Osteoblast (primary cell): ENCODE results near the gene IRGQ. TPM values are rescaled to one million over a fixed set of nuclear protein-coding genes. Genes with fewer than 3 reads are reported as not detected.

Source experiments
- DNase-seq: peaks from one replicate; pipeline ENCODE4 v3.0.0; 2011; ENCODE audit warnings: low spot score, mixed read lengths; ENCODE audit not compliant: insufficient read length; ENCODE audit errors: missing footprints
- H2AFZ ChIP-seq: 2 replicates; pipeline ENCODE4 v1.6.0; 2011; ENCODE audit warnings: mild to moderate bottlenecking, low read length
- H3K27ac ChIP-seq: 2 replicates; pipeline ENCODE4 v1.5.1; 2011; ENCODE audit warnings: mild to moderate bottlenecking, low read depth, low read length, moderate library complexity
- H3K27me3 ChIP-seq: 2 replicates; pipeline ENCODE4 v1.6.0; 2012; ENCODE audit warnings: mild to moderate bottlenecking, control low read depth, inconsistent platforms, low read length, moderate library complexity; ENCODE audit not compliant: insufficient read depth
- H3K36me3 ChIP-seq: 2 replicates; pipeline ENCODE4 v1.5.1; 2011; ENCODE audit warnings: mild to moderate bottlenecking, low read length, control low read depth, moderate library complexity; ENCODE audit not compliant: insufficient read depth
- H3K4me1 ChIP-seq: 2 replicates; pipeline ENCODE4 v1.5.1; 2011; ENCODE audit warnings: mild to moderate bottlenecking, low read length, control low read depth, moderate library complexity; ENCODE audit not compliant: insufficient read depth
- H3K4me2 ChIP-seq: 2 replicates; pipeline ENCODE4 v1.6.0; 2011; ENCODE audit warnings: mild to moderate bottlenecking, low read length; ENCODE audit not compliant: insufficient read depth
- H3K4me3 ChIP-seq: fragments of 200-600 bp; sonication (generic); 3 replicates; pipeline ENCODE4 v1.5.1; 2012; ENCODE audit warnings: mild to moderate bottlenecking, low read length, inconsistent platforms; ENCODE audit not compliant: insufficient read depth
- H3K79me2 ChIP-seq: 2 replicates; pipeline ENCODE4 v1.6.0; 2012; ENCODE audit warnings: mild to moderate bottlenecking, low read length, control low read depth, inconsistent platforms; ENCODE audit not compliant: insufficient read depth
- H3K9me3 ChIP-seq: 2 replicates; pipeline ENCODE4 v1.5.1; 2011; ENCODE audit warnings: low read depth, low read length, control low read depth
- H4K20me1 ChIP-seq: 2 replicates; pipeline ENCODE4 v1.6.0; 2012; ENCODE audit warnings: mild to moderate bottlenecking, low read length, control low read depth; ENCODE audit not compliant: insufficient read depth
- total RNA-seq: library from RNA; depleted of rRNA; stranded (reverse); fragments of >200 nt; gene quantifications from 2 replicates; pipeline ENCODE4 v1.2.3, GENCODE V29; 2012
- TF ChIP-seq, protein P1 (sequence below): IDR thresholded peaks from 2 replicates; pipeline ENCODE4 v1.5.1; 2011; ENCODE audit warnings: mild to moderate bottlenecking, low read depth, low read length, moderate library complexity; ENCODE audit errors: extremely low read depth

The IRGQ gene
- total RNA-seq, 1 donor = 23.2 TPM

DNA sequence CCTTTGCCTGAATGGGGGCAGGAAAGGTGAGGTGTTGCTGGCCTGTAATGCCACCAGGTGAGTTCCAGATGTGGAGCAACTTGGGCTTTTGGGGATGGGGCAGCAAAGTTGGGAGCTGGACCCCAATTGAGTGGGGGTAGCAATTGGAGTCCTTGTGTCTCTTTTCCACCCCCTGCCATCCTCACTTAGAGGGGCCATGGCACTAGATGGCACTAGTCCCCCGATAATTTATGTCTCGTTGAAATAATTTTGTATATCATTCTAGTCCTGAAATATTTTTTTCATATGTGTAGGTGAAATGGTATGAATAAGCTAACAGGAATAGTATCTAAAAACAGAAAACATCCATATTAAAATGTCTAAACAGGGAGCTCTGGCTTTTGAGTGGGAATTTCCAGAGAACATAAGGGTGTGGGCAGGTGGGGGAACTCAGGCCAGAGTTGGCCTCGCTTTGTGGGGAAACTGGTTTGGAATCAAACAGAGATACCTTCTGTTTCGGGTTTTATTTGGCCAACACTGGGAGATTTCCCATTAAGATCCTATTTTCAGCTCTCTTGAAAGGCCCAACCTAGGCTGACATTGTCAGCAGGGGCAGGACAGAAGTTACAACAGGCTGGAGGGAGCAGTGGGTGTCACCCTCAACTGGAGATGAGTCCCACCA, 3.8 kb upstream of the IRGQ start:
- Histone ChIP-seq H3K4me2 (no peak overlapping the region), H3K27me3 (no peaks in the 10 kb centered on the region), H3K36me3 (peaks cover 18% of the 10 kb centered on the region), H3K4me1 (peaks cover 15% of the 10 kb centered on the region), H4K20me1 (peaks cover 1% of the 10 kb centered on the region), H3K79me2 (peaks cover 40% of the 10 kb centered on the region), H3K4me3 (no peak overlapping the region), H3K27ac (no peak overlapping the region), H3K9me3 (no peaks in the 10 kb centered on the region), H2AFZ (no peak overlapping the region)
- TF ChIP-seq, protein P1, sequence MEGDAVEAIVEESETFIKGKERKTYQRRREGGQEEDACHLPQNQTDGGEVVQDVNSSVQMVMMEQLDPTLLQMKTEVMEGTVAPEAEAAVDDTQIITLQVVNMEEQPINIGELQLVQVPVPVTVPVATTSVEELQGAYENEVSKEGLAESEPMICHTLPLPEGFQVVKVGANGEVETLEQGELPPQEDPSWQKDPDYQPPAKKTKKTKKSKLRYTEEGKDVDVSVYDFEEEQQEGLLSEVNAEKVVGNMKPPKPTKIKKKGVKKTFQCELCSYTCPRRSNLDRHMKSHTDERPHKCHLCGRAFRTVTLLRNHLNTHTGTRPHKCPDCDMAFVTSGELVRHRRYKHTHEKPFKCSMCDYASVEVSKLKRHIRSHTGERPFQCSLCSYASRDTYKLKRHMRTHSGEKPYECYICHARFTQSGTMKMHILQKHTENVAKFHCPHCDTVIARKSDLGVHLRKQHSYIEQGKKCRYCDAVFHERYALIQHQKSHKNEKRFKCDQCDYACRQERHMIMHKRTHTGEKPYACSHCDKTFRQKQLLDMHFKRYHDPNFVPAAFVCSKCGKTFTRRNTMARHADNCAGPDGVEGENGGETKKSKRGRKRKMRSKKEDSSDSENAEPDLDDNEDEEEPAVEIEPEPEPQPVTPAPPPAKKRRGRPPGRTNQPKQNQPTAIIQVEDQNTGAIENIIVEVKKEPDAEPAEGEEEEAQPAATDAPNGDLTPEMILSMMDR = no peak
- DNase-seq = peak; percentile 69

DNA sequence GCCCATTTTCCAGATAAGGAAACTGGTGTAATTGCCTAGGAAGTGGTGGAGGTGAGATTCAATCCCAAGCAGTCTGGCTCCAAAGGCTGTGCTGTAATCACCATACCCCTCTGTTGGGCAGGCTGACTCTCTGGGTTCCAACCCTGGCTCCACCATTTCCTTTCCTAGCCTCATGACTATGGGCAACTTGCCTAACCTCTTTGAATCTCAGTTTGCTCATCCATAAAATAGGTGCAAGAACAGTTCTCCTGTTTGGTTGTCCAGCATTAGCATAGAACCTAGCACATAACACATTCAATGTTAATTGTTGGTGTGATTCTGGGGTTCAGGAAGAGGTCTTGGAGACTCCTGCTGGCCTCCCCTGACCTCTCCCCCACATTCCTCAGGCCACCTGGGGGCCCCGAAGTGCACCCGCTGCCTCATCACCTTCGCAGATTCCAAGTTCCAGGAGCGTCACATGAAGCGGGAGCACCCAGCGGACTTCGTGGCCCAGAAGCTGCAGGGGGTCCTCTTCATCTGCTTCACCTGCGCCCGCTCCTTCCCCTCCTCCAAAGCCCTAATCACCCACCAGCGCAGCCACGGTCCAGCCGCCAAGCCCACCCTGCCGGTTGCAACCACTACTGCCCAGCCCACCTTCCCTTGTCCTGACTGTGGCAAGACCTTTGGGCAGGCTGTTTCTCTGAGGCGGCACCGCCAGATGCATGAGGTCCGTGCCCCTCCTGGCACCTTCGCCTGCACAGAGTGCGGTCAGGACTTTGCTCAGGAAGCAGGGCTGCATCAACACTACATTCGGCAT, 2.7 kb upstream of the IRGQ start:
- Histone ChIP-seq H3K36me3 (peaks cover 22% of the 10 kb centered on the region), H3K4me2 (peak overlapping the region; percentile 96), H2AFZ (no peak overlapping the region), H3K9me3 (no peaks in the 10 kb centered on the region), H3K27me3 (no peaks in the 10 kb centered on the region), H3K27ac (no peak overlapping the region), H3K4me3 (no peak overlapping the region), H3K4me1 (peaks cover 25% of the 10 kb centered on the region), H4K20me1 (peaks cover 12% of the 10 kb centered on the region), H3K79me2 (peaks cover 51% of the 10 kb centered on the region)
- TF ChIP-seq, protein P1 = no peak
- DNase-seq = peak; percentile 21

DNA sequence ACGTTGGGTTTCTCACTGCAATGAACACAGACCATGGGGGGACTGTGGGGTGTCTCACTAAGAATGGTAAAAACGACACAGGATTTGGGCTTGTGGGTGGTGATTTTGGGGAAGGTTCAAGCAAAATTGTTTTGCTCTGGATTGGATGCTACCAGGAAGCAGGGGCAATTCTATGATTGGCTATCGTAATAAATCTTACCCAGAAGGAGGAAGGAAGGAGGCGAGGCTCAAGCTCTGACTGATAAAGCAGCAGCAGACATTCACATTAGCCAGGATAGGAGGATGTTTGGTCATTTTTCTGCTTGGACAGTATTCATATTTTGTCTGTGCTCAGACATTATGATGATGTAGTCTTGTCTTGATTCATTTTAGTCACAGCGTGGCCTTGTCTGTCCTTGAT, 1.9 kb upstream of the IRGQ start:
- H3K4me3 ChIP-seq = peak overlapping the region; percentile 85
- peaks cover 30% of the 10 kb centered on the region for H3K36me3 ChIP-seq
- H3K27me3 ChIP-seq = no peaks in the 10 kb centered on the region
- H3K27ac ChIP-seq = peak overlapping the region; percentile 99
- TF ChIP-seq, protein P1 = no peak
- H3K79me2 ChIP-seq = peaks cover 59% of the 10 kb centered on the region
- no peaks in the 10 kb centered on the region for H3K9me3 ChIP-seq
- peaks cover 12% of the 10 kb centered on the region for H4K20me1 ChIP-seq
- peak overlapping the region; percentile 96 for H3K4me2 ChIP-seq
- H3K4me1 ChIP-seq = peaks cover 26% of the 10 kb centered on the region
- peak; percentile 48 for DNase-seq
- no peak overlapping the region for H2AFZ ChIP-seq

DNA sequence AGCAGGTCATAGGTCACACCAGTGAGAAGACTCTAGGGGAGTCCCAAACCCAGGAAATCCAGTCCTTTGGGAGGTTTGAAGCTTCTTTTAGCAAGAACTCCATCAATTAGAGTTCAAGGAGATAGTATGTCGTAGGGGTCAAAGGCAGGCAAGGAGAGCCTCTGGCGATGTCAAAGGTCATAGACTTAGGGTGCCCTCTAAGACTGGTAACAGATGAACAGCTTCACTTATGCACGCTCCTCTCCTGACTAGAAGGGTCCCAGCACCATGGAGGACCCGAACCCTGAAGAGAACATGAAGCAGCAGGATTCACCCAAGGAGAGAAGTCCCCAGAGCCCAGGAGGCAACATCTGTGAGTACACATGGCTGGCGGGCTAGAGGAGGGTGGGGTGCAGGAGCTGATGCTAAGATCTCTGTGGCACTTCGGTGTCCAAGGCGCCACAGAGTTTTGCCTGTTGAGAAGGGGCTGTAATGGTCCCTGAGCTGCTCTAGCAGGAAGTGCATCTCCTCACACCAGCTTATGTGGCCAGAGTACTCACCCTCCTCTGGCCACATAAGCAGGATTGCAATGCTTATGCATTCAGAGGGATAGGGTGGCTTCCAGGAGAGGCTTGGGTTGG, 1.0 kb upstream of the IRGQ start:
- DNase-seq = peak; percentile 81

More for the DNA sequence above, 1.0 kb upstream of the IRGQ start:
- Histone ChIP-seq H3K36me3 (peaks cover 37% of the 10 kb centered on the region), H3K4me1 (peaks cover 26% of the 10 kb centered on the region), H3K79me2 (peaks cover 68% of the 10 kb centered on the region), H3K4me3 (peak overlapping the region; percentile 85), H3K27ac (peak overlapping the region; percentile 99), H3K9me3 (no peaks in the 10 kb centered on the region), H3K27me3 (no peaks in the 10 kb centered on the region), H4K20me1 (peaks cover 17% of the 10 kb centered on the region), H2AFZ (peak overlapping the region; percentile 92), H3K4me2 (peak overlapping the region; percentile 96)
- TF ChIP-seq, protein P1 = no peak
